Neural progenitor cell (in vitro differentiated cells): ENCODE results near the gene KCMF1.

ENCODE experiments used
- CTCF ChIP-seq: fragments of 200-600 bp; sonication (generic); IDR thresholded peaks from 2 replicates; pipeline ENCODE4 v1.5.1; 2017; ENCODE audit warnings: antibody characterized with exemption, mild to moderate bottlenecking
- EZH2 ChIP-seq: fragments of 200-600 bp; sonication (generic); IDR thresholded peaks from 2 replicates; pipeline ENCODE4 v1.6.1; 2017; ENCODE audit warnings: antibody characterized with exemption, mild to moderate bottlenecking, moderate library complexity
- EZH2phosphoT487 ChIP-seq: fragments of 200-600 bp; sonication (generic); IDR thresholded peaks from 2 replicates; pipeline ENCODE4 v1.6.1; 2017; ENCODE audit warnings: antibody characterized with exemption

GRCh38 chr2:85048534-85048933, 77.6 kb downstream of the KCMF1 start:
- no peak for TF ChIP-seq CTCF
- no peak for TF ChIP-seq EZH2phosphoT487
- no peak for TF ChIP-seq EZH2
